Measurements from ENCODE around the gene TAF15. TPM values are rescaled to one million over a fixed set of nuclear protein-coding genes. Genes with fewer than 3 reads are reported as not detected.

Gene TAF15
- total RNA-seq, 1 experiment from 2014 or later, result 32.4 TPM

- TF ChIP-seq CTCF (conservative IDR thresholded peaks at IDR 0.05; ENCODE audit: low read depth, low read length) (no peak), EZH2 (IDR thresholded peaks at IDR 0.05; ENCODE audit: low read length, unreplicated experiment) (no peak)
- H3K79me2 ChIP-seq (ENCODE audit: low read length), result no peaks in the 10 kb centered on the region
- H4K20me1 ChIP-seq (ENCODE audit: low read length), result no peaks in the 10 kb centered on the region
- H3K9me2 ChIP-seq (replicated peaks; ENCODE audit: low read length), result no peaks in the 10 kb centered on the region
- no peak overlapping the region for H3K4me2 ChIP-seq (ENCODE audit: low read length)
- no TSS peak for BruUV-seq (replicated peaks)
- no peak overlapping the region for H3K9ac ChIP-seq (ENCODE audit: low read length)
- H3K4me1 ChIP-seq (ENCODE audit: insufficient read depth, low read length), result no peaks in the 10 kb centered on the region
- ATAC-seq (no peak), DNase-seq (no peak)
- POLR2A ChIA-PET (ENCODE audit: unreplicated experiment), result no interaction called here
- no peaks in the 10 kb centered on the region for H3K9me3 ChIP-seq (ENCODE audit: low read length)
- no peaks in the 10 kb centered on the region for H3K27me3 ChIP-seq (ENCODE audit: low read length)
- H2AFZ ChIP-seq (ENCODE audit: low read length), result no peak overlapping the region
- H3F3A ChIP-seq (ENCODE audit: low read length, unreplicated experiment), result no peaks in the 10 kb centered on the region
- CTCF ChIA-PET, result no interaction called here
- no peak overlapping the region for H3K4me3 ChIP-seq (ENCODE audit: low read length)
- no peak overlapping the region for H3K27ac ChIP-seq (ENCODE audit: low read length)
- H3K36me3 ChIP-seq (ENCODE audit: low read depth, low read length), result no peaks in the 10 kb centered on the region
- intact Hi-C loops (cut with micrococcal nuclease), result no loop called here
These were observed 66.0 kb downstream of the TAF15 start for GRCh38 chr17:35875072-35875799.

GRCh38 chr17:35875800-35876139 is 66.5 kb downstream of the TAF15 start:
- Histone ChIP-seq H3K27ac (ENCODE audit: low read length) (no peak overlapping the region), H2AFZ (ENCODE audit: low read length) (no peak overlapping the region), H4K20me1 (ENCODE audit: low read length) (no peaks in the 10 kb centered on the region), H3K9me2 (replicated peaks; ENCODE audit: low read length) (no peaks in the 10 kb centered on the region), H3K9me3 (ENCODE audit: low read length) (no peaks in the 10 kb centered on the region), H3F3A (ENCODE audit: low read length, unreplicated experiment) (no peaks in the 10 kb centered on the region), H3K79me2 (ENCODE audit: low read length) (no peaks in the 10 kb centered on the region), H3K36me3 (ENCODE audit: low read depth, low read length) (no peaks in the 10 kb centered on the region), H3K4me1 (ENCODE audit: insufficient read depth, low read length) (no peaks in the 10 kb centered on the region), H3K27me3 (ENCODE audit: low read length) (no peaks in the 10 kb centered on the region), H3K4me3 (ENCODE audit: low read length) (no peak overlapping the region), H3K9ac (ENCODE audit: low read length) (no peak overlapping the region), H3K4me2 (ENCODE audit: low read length) (no peak overlapping the region)
- DNase-seq, result no peak
- TF ChIP-seq EZH2phosphoT487 (IDR thresholded peaks at IDR 0.05; ENCODE audit: borderline replicate concordance, low read length) (no peak), EZH2 (IDR thresholded peaks at IDR 0.05; ENCODE audit: low read length, unreplicated experiment) (no peak), CTCF (conservative IDR thresholded peaks at IDR 0.05; ENCODE audit: low read depth, low read length) (no peak)
- intact Hi-C loops (cut with micrococcal nuclease), result no loop called here
- ATAC-seq, result no peak
- CTCF ChIA-PET, result no interaction called here
- POLR2A ChIA-PET (ENCODE audit: unreplicated experiment), result no interaction called here
- no TSS peak for BruUV-seq (replicated peaks)

- DNase-seq, result no peak
- H3F3A ChIP-seq (ENCODE audit: low read length, unreplicated experiment), result no peaks in the 10 kb centered on the region
- BruUV-seq (replicated peaks), result no TSS peak
- ChIA-PET POLR2A (ENCODE audit: unreplicated experiment) (no interaction called here), CTCF (no interaction called here)
- H3K9me3 ChIP-seq (ENCODE audit: low read length), result no peaks in the 10 kb centered on the region
- H3K4me2 ChIP-seq (ENCODE audit: low read length), result no peak overlapping the region
- H3K79me2 ChIP-seq (ENCODE audit: low read length), result no peaks in the 10 kb centered on the region
- no peak overlapping the region for H3K4me3 ChIP-seq (ENCODE audit: low read length)
- no peak overlapping the region for H3K9ac ChIP-seq (ENCODE audit: low read length)
- ATAC-seq, result no peak
- H4K20me1 ChIP-seq (ENCODE audit: low read length), result no peaks in the 10 kb centered on the region
- TF ChIP-seq CTCF (conservative IDR thresholded peaks at IDR 0.05; ENCODE audit: low read depth, low read length) (no peak), EZH2phosphoT487 (IDR thresholded peaks at IDR 0.05; ENCODE audit: borderline replicate concordance, low read length) (no peak), EZH2 (IDR thresholded peaks at IDR 0.05; ENCODE audit: low read length, unreplicated experiment) (no peak)
- no peaks in the 10 kb centered on the region for H3K9me2 ChIP-seq (replicated peaks; ENCODE audit: low read length)
- H2AFZ ChIP-seq (ENCODE audit: low read length), result no peak overlapping the region
- H3K4me1 ChIP-seq (ENCODE audit: insufficient read depth, low read length), result no peaks in the 10 kb centered on the region
- intact Hi-C loops (cut with micrococcal nuclease), result no loop called here
- no peaks in the 10 kb centered on the region for H3K36me3 ChIP-seq (ENCODE audit: low read depth, low read length)
- H3K27ac ChIP-seq (ENCODE audit: low read length), result no peak overlapping the region
- no peaks in the 10 kb centered on the region for H3K27me3 ChIP-seq (ENCODE audit: low read length)
These were observed 67.2 kb downstream of the TAF15 start for GRCh38 chr17:35876534-35876933.
